ENCODE results near the gene APCDD1L.

GRCh38 chr20:58497076-58497641, 18.0 kb downstream of the APCDD1L start:
- TF ChIP-seq EZH2 (IDR thresholded peaks at IDR 0.05; ENCODE audit: insufficient read depth, poor library complexity, severe bottlenecking) (no peak), EZH2phosphoT487 (IDR thresholded peaks at IDR 0.05; ENCODE audit: insufficient read depth, low read depth) (no peak)
